HepG2 (cell line): Measurements from ENCODE around the gene MMRN2. TPM values are rescaled to one million over a fixed set of nuclear protein-coding genes. Genes with fewer than 3 reads are reported as not detected.
A peak's percentile ranks its signal among the peaks of the same experiment; 100 is the strongest.

ENCODE experiments used
- ATAC-seq: fragments of 200-7000 bp; cut with Tn5 transposase; 3 replicates; pipeline ENCODE4 v1.9.1; 2020; ENCODE audit warnings: mild to moderate bottlenecking, moderate library complexity
- BruUV-seq: library from RNA; stranded (reverse); fragments of 400-500 nt; replicated peaks from 2 replicates; lab custom pipeline; 2021; lab: Mats Ljungman, UMichigan
- CTCF ChIA-PET: fragments of 300-600 bp; formaldehyde crosslinking; extraction: SDS; loops from one replicate; lab custom pipeline; 2021; ENCODE audit warnings: low total read pairs, inconsistent platforms, low intra/inter-chr PET ratio; lab: Yijun Ruan, JAX
- POLR2A ChIA-PET: fragments of 350-600 bp; sonication (Branson Sonifier 250); formaldehyde crosslinking; loops from one replicate; lab custom pipeline; 2020; ENCODE audit warnings: antibody characterized with exemption, inconsistent platforms; lab: Yijun Ruan, JAX
- DNase-seq: peaks from one replicate; pipeline ENCODE4 v3.0.0-alpha.2; 2015; ENCODE audit warnings: low spot score
- FAIRE-seq: peaks from 3 replicates; lab custom pipeline; 2011; peaks lifted over from hg19 to GRCh38; lab: Jason Lieb, UNC
- H2AFZ ChIP-seq: one replicate; pipeline ENCODE4 v1.6.1; 2011; ENCODE audit warnings: low read length, inconsistent platforms
- H3K27ac ChIP-seq: fragments of 300-600 bp; 3 replicates; pipeline ENCODE4 v1.8.0; 2011; ENCODE audit warnings: mixed run types, mild to moderate bottlenecking, mixed read lengths, low read length, inconsistent platforms; ENCODE audit not compliant: insufficient read depth; ENCODE audit errors: extremely low read length
- H3K27me3 ChIP-seq, 2 experiments: fragments of 200-600 bp in 1 of 2; 2 replicates in 1 of 2; 3 replicates in 1 of 2; pipeline versions ENCODE4 v1.6.0 to v1.8.0; 2011; ENCODE audit warnings: low read length in 2 of 2, mild to moderate bottlenecking in 2 of 2, moderate library complexity in 2 of 2, inconsistent platforms in 1 of 2; ENCODE audit not compliant: insufficient read depth in 2 of 2, control insufficient read depth in 1 of 2
- H3K36me3 ChIP-seq, 2 experiments: fragments of 200-600 bp in 1 of 2; replicated peaks in 1 of 2; 2 replicates in 1 of 2; 3 replicates in 1 of 2; pipeline versions ENCODE4 v1.5.1 to v1.8.0; 2011; ENCODE audit warnings: low read length in 2 of 2, inconsistent platforms in 1 of 2; ENCODE audit not compliant: insufficient read depth in 2 of 2, control insufficient read depth in 1 of 2
- H3K4me1 ChIP-seq: 2 replicates; pipeline ENCODE4 v1.5.1; 2012; ENCODE audit warnings: low read length, inconsistent platforms; ENCODE audit not compliant: insufficient read depth
- H3K4me2 ChIP-seq: 2 replicates; pipeline ENCODE4 v1.6.0; 2011; ENCODE audit warnings: low read depth, low read length, inconsistent platforms
- H3K4me3 ChIP-seq, 3 experiments: fragments of 200-600 bp in 1 of 3; sonication (generic), shearing (Covaris generic) in 1 of 3; replicated peaks in 1 of 3; 2 replicates each; pipeline ENCODE4 v1.5.1; 2011 to 2016; ENCODE audit warnings: low read length in 3 of 3, inconsistent platforms in 2 of 3, low read depth in 2 of 3, mild to moderate bottlenecking in 2 of 3, control low read depth in 1 of 3, mixed read lengths in 1 of 3; ENCODE audit not compliant: insufficient read depth in 1 of 3
- H3K79me2 ChIP-seq: one replicate; pipeline ENCODE4 v1.6.1; 2011; ENCODE audit warnings: low read length, inconsistent platforms; ENCODE audit not compliant: insufficient read depth
- H3K9ac ChIP-seq: 2 replicates; pipeline ENCODE4 v1.6.0; 2011; ENCODE audit warnings: mild to moderate bottlenecking, low read depth, low read length, inconsistent platforms; ENCODE audit not compliant: insufficient read depth
- H3K9me3 ChIP-seq: 2 replicates; pipeline ENCODE4 v1.5.1; 2012; ENCODE audit warnings: mild to moderate bottlenecking, low read length
- H4K20me1 ChIP-seq: 2 replicates; pipeline ENCODE4 v1.6.0; 2011; ENCODE audit warnings: inconsistent platforms, mild to moderate bottlenecking, low read length, moderate library complexity; ENCODE audit not compliant: insufficient read depth
- ADNP ChIP-seq: sonication (generic); formaldehyde crosslinking; IDR thresholded peaks from 2 replicates; pipeline ENCODE4 v1.4.0; 2020; ENCODE audit warnings: missing genetic modification reagents
- CBFB ChIP-seq: sonication (generic); formaldehyde crosslinking; IDR thresholded peaks from 2 replicates; pipeline ENCODE4 v1.4.0; 2020; ENCODE audit warnings: missing genetic modification reagents
- CCDC6 ChIP-seq: sonication (generic); formaldehyde crosslinking; IDR thresholded peaks from 2 replicates; pipeline ENCODE4 v1.8.1; 2022; ENCODE audit warnings: mild to moderate bottlenecking, missing genetic modification reagents, moderate library complexity
- CENPBD1 ChIP-seq: sonication (generic); formaldehyde crosslinking; IDR thresholded peaks from 2 replicates; pipeline ENCODE4 v1.8.0; 2022; ENCODE audit warnings: missing genetic modification reagents, low read depth, mild to moderate bottlenecking, borderline replicate concordance
- CERS6 ChIP-seq: sonication (generic); formaldehyde crosslinking; IDR thresholded peaks from 2 replicates; pipeline ENCODE4 v1.5.0; 2020; ENCODE audit warnings: missing genetic modification reagents
- PHF5A ChIP-seq: IDR thresholded peaks from one replicate; pipeline ENCODE4 v1.6.1; 2018; ENCODE audit warnings: low read depth, missing genetic modification reagents; ENCODE audit not compliant: unreplicated experiment
- POLR2AphosphoS2 ChIP-seq: IDR thresholded peaks from 2 replicates; pipeline ENCODE4 v1.6.1; 2011; ENCODE audit warnings: low read depth, low read length, improper control_type of control experiment
- RFXANK ChIP-seq: IDR thresholded peaks from 2 replicates; pipeline ENCODE4 v1.6.1; 2016
- SIN3B ChIP-seq: fragments of 150-350 bp; IDR thresholded peaks from 2 replicates; pipeline ENCODE4 v1.6.1; 2014; ENCODE audit warnings: low read length
- YEATS4 ChIP-seq: sonication (generic); formaldehyde crosslinking; IDR thresholded peaks from 2 replicates; pipeline ENCODE4 v1.4.0; 2020; ENCODE audit warnings: missing genetic modification reagents, borderline replicate concordance
- ZHX1 ChIP-seq: sonication (generic); formaldehyde crosslinking; IDR thresholded peaks from 2 replicates; pipeline ENCODE4 v1.8.1; 2022; ENCODE audit warnings: low read depth, mild to moderate bottlenecking, missing genetic modification reagents
- ZNF772 ChIP-seq: sonication (generic); formaldehyde crosslinking; IDR thresholded peaks from 2 replicates; pipeline ENCODE4 v1.5.0; 2020; ENCODE audit warnings: mild to moderate bottlenecking, missing genetic modification reagents
- ZNF839 ChIP-seq: sonication (generic); formaldehyde crosslinking; IDR thresholded peaks from 2 replicates; pipeline ENCODE4 v1.4.0; 2020; ENCODE audit warnings: missing genetic modification reagents, mild to moderate bottlenecking, borderline replicate concordance
- WGBS: methylation state at CpG from one replicate; pipeline ENCODE4 v1.1.6; 2017; ENCODE audit warnings: low lambda C conversion rate; 5-methylcytosine and 5-hydroxymethylcytosine counted together
- in situ Hi-C: cut with HindIII; loops from 2 replicates; pipeline ENCODE4 v1.10.0; 2017; ENCODE audit warnings: low pct_unique_long_range_greater_than_20kb; ENCODE audit not compliant: extremely low pct_ligation_motif_present
- intact Hi-C: fragments of 100-400 bp; cut with micrococcal nuclease; formaldehyde crosslinking; loops from one replicate; pipeline ENCODE4 v1.10.0; 2022; ENCODE audit not compliant: unreplicated experiment
- polyA plus RNA-seq, 8 experiments: library from polyadenylated mRNA; depleted of rRNA in 3 of 8; stranded (reverse) in 7 of 8; unstranded in 1 of 8; fragments of >200 nt; fragmentation: Illumina TruSeq in 4 of 8; extraction: Trizol in 4 of 8; gene quantifications; 2 replicates each; pipeline versions ENCODE4 v1.2.1 to v1.2.3, GENCODE V29; 2011 to 2016; ENCODE audit warnings: low read depth in 4 of 8, missing spikeins in 1 of 8, mixed read lengths in 1 of 8; ENCODE audit not compliant: insufficient read depth in 1 of 8
- total RNA-seq, 5 experiments: library from RNA; depleted of rRNA; stranded (reverse); fragments of >200 nt; fragmentation: Illumina TruSeq; extraction: Trizol; gene quantifications; 2 replicates each; pipeline ENCODE4 v1.2.3, GENCODE V29; 2016; ENCODE audit warnings: low read depth in 1 of 5

MMRN2 gene
- total and polyA plus RNA-seq, 2 of the 13 experiments (the other 11 are each of a cell fraction or from before 2014, with no cell fraction given) = 0.04 TPM; not detected in 1

GRCh38 chr10:86979977-86980448 lies 22.6 kb upstream of the MMRN2 start:
- DNase-seq (no peak), FAIRE-seq (no peak), ATAC-seq (peak; percentile 58)
- 17% methylated on average over 2 of the region's 3 CpGs for WGBS
- no peak overlapping the region for H2AFZ ChIP-seq
- CTCF ChIA-PET = no interaction called here
- H3K4me1 ChIP-seq = no peaks in the 10 kb centered on the region
- no peaks in the 10 kb centered on the region for H3K36me3 ChIP-seq
- H3K9ac ChIP-seq = no peak overlapping the region
- no peaks in the 10 kb centered on the region; a peak in 1 of 5 replicates for H3K27me3 ChIP-seq
- BruUV-seq = no TSS peak
- TF ChIP-seq CCDC6 (CRISPR knock-in tag) = no peak
- no peak for TF ChIP-seq CBFB (CRISPR knock-in tag)
- no peak for TF ChIP-seq YEATS4 (CRISPR knock-in tag)
- no peak for TF ChIP-seq CERS6 (CRISPR knock-in tag)
- no peak for TF ChIP-seq SIN3B
- POLR2A ChIA-PET = no interaction called here
- no peak overlapping the region for H3K4me3 ChIP-seq
- in situ Hi-C loops = no loop called here
- intact Hi-C loops = no loop called here
- no peaks in the 10 kb centered on the region for H3K9me3 ChIP-seq
- H4K20me1 ChIP-seq = no peaks in the 10 kb centered on the region
- H3K27ac ChIP-seq = no peak overlapping the region
- H3K4me2 ChIP-seq = no peak overlapping the region
- H3K79me2 ChIP-seq = no peaks in the 10 kb centered on the region

GRCh38 chr10:86979296-86979818 lies 21.9 kb upstream of the MMRN2 start:
- Histone ChIP-seq H3K27me3 (no peaks in the 10 kb centered on the region; a peak in 1 of 5 replicates), H3K4me3 (no peak overlapping the region), H3K9me3 (no peaks in the 10 kb centered on the region), H2AFZ (no peak overlapping the region), H3K27ac (no peak overlapping the region), H3K4me1 (no peaks in the 10 kb centered on the region), H4K20me1 (no peaks in the 10 kb centered on the region), H3K4me2 (no peak overlapping the region), H3K79me2 (no peaks in the 10 kb centered on the region), H3K36me3 (no peaks in the 10 kb centered on the region), H3K9ac (no peak overlapping the region)
- POLR2A ChIA-PET = no interaction called here
- intact Hi-C loops (no loop called here), in situ Hi-C loops (no loop called here)
- BruUV-seq = no TSS peak
- 49% methylated on average over 2 of the region's 4 CpGs for WGBS
- DNase-seq = no peak
- CTCF ChIA-PET = no interaction called here
- no peak for FAIRE-seq
- TF ChIP-seq PHF5A (CRISPR knock-in tag) (no peak), POLR2AphosphoS2 (no peak), ZHX1 (no peak), ADNP (CRISPR knock-in tag) (no peak), RFXANK (no peak), CENPBD1 (CRISPR knock-in tag) (no peak), ZNF839 (CRISPR knock-in tag) (no peak), ZNF772 (no peak)
- no peak for ATAC-seq
